HFF-Myc (cell line): ENCODE measurements around the gene NIPAL3.

Source experiments
- DNase-seq: peaks from one replicate; pipeline ENCODE4 v3.0.0-alpha.2; 2011; ENCODE audit warnings: low read depth; ENCODE audit errors: extremely low read depth
- H3K4me3 ChIP-seq: replicated peaks from 2 replicates; pipeline ENCODE4 v1.5.1; 2011; ENCODE audit warnings: low read depth, mild to moderate bottlenecking, control low read depth, low read length
- TF ChIP-seq, protein P1 (sequence below): IDR thresholded peaks from 2 replicates; pipeline ENCODE4 v1.5.1; 2012; ENCODE audit warnings: mild to moderate bottlenecking, low read depth, low read length, control low read depth; ENCODE audit errors: missing control alignments

Gene NIPAL3

GRCh38 chr1:24420547-24420946 is 4.9 kb downstream of the NIPAL3 start:
- no peak overlapping the region for H3K4me3 ChIP-seq
- DNase-seq = no peak
- TF ChIP-seq, protein P1, sequence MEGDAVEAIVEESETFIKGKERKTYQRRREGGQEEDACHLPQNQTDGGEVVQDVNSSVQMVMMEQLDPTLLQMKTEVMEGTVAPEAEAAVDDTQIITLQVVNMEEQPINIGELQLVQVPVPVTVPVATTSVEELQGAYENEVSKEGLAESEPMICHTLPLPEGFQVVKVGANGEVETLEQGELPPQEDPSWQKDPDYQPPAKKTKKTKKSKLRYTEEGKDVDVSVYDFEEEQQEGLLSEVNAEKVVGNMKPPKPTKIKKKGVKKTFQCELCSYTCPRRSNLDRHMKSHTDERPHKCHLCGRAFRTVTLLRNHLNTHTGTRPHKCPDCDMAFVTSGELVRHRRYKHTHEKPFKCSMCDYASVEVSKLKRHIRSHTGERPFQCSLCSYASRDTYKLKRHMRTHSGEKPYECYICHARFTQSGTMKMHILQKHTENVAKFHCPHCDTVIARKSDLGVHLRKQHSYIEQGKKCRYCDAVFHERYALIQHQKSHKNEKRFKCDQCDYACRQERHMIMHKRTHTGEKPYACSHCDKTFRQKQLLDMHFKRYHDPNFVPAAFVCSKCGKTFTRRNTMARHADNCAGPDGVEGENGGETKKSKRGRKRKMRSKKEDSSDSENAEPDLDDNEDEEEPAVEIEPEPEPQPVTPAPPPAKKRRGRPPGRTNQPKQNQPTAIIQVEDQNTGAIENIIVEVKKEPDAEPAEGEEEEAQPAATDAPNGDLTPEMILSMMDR = no peak

DNA sequence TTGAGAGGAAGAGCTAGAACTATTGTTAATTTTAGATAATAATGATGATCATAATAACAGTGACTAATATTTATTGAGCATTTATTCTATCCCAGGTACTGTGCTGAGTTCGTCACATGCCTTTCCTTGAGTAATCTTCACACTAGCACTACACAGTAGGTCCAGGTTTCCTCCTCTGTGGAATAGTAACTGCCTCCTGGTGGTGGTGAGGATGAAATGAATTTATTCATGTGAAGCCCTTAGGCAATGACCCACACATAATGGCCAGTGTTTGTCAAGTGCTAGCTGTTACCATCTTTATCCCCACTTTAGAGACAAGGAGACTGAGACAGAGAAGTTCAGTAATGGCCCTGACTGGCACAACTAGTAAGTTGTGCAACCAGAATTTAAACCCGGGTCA is 5.9 kb downstream of the NIPAL3 start:
- TF ChIP-seq, protein P1 = no peak
- DNase-seq = no peak

DNA sequence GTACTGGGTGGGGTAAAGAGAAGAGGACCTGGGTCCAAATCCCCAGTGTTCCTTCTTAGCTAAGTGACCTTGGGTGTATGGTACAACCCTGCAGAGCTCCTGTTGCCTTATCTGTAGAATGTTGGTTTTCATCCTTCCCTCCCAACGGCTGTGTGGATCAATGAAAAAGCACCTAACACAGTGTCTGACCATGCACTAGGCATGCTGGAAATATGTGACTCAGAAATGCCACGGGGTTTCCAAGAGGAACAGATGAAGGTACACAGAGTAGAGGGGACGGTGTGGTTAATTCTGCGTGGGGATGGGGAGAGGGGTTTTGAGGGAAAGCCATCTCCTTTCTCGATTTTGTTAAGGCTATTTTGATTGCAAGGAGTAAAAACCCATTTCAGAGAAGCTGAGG is 8.6 kb downstream of the NIPAL3 start:
- H3K4me3 ChIP-seq = no peak overlapping the region
- no peak for DNase-seq
- TF ChIP-seq, protein P1 = no peak

More for the DNA sequence above, 5.9 kb downstream of the NIPAL3 start:
- H3K4me3 ChIP-seq = no peak overlapping the region

GRCh38 chr1:24424990-24425389 is 9.4 kb downstream of the NIPAL3 start:
- no peak overlapping the region for H3K4me3 ChIP-seq
- DNase-seq = no peak
- TF ChIP-seq, protein P1 = no peak

DNA sequence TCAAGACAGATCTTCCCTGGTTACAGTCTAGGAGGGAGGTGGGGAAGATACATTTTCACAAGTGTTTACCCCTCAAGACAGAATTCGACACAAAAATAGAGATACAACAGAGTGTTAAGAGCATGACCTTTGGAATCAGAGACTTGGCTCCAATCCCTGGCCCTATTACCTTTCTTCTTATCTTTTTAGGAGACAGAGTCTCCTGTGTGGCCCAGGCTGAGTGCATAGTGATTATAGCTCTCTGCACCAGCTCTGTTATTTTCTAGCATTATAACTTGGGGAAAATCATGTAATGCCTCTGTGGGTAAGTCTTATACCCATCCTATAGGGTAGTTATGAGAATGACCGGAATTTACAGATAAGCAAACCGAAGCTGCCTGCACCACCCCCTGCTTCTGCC is 9.8 kb downstream of the NIPAL3 start:
- TF ChIP-seq, protein P1 = no peak
- no peak for DNase-seq
- H3K4me3 ChIP-seq = no peak overlapping the region

GRCh38 chr1:24425922-24426321 is 10.3 kb downstream of the NIPAL3 start:
- TF ChIP-seq, protein P1 = no peak
- no peak overlapping the region for H3K4me3 ChIP-seq
- DNase-seq = no peak
